HS-27A (cell line): ENCODE data around the gene SAMD5.
"Not testable (repeated sequence)": the region's sequence is repeated elsewhere in the genome, so short reads cannot be mapped to it uniquely, and the experiment has no call there.

Experiments
- DNase-seq: peaks from one replicate; pipeline ENCODE4 v3.0.0-alpha.2; 2012; ENCODE audit warnings: low read depth, missing footprints

SAMD5 gene

DNA sequence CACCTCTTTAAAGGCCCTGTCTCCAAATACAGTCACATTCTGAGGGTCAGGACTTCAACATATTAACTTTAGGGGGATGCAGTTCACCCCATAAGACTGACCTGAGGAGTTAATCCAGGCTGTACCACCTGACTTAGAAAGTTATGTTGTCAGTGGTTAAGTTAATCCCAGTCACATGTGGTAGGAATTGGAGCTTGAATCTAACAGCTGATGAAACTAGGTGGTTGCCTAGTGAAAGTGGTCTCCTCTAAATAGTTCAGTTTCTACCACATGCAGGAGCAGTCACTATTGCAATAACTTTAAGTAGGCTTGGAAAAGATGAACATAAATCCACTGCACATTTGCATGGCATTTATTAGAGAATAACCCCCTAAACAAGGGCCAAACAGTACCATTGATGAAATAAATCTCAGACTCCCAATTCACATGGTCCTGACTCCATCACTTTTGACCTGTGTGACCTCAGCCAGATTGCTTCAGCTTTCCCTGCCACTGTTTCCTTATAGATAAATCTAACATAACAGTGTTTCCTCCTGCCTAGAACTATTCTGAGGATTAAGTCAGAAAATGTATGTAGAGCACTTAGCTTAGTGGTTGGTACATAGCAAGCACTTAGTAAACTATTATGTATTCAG, 20.1 kb downstream of the SAMD5 start:
- no peak for DNase-seq

DNA sequence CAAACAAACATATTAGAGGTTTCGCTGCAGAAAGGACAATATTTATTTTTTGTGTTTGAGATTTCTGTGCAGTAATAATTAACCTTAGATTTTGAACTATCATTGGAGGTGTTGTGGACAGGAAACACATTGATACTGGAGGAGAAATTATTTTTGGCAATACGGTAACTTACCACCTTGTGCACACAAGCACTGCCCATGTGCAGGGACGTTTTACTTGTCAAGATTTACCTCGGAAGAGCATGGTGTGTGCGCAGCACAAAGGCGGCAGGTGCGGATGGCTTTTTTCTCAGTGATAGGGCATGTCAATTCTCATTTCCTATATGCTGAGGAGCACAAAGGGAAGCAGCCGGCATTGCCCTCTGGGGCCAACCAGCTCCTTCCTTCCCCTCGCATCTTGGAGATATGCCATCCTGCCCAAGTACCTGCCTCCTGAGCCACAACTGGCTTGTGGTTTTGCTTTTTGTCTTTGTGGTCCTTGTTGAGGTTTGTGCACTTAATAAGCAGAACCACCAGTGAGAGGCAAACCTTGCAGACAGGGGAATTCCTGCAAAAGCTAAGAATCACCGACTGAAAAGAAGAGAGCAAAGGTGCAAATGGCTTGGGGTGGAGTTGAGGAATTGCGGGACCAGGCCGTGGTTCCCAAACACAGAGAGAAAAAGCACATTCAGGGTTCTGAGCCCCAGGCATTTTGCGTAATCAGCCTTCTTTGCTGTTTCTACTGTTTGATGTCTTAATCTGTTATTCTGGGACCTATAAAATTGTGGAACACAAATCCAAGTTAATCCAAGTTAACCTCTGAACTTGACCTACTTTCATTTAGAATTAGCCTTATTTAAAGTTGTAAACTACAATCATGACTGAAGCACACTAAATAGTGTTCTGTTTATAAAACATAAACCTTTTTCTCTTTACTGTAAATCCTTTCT, 21.9 kb downstream of the SAMD5 start:
- no peak for DNase-seq

DNA sequence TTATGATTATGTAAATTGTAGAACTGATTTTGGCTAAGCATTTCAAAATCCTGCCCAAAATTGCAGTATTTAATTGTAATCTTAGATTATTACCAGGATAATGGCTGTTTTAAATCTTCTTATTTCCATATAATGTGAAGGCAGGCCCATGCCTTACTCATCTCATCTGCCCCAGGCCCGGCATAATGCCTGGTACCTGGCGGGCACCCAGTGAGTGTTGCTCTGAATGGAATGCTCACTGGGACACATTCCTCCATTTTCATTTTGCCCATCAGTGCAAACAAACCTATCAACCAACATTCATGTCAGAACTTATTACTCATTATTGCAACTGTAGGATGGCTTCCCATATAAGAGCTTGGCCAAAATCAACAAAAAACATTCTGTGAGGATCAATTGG, 22.8 kb downstream of the SAMD5 start:
- no peak for DNase-seq

DNA sequence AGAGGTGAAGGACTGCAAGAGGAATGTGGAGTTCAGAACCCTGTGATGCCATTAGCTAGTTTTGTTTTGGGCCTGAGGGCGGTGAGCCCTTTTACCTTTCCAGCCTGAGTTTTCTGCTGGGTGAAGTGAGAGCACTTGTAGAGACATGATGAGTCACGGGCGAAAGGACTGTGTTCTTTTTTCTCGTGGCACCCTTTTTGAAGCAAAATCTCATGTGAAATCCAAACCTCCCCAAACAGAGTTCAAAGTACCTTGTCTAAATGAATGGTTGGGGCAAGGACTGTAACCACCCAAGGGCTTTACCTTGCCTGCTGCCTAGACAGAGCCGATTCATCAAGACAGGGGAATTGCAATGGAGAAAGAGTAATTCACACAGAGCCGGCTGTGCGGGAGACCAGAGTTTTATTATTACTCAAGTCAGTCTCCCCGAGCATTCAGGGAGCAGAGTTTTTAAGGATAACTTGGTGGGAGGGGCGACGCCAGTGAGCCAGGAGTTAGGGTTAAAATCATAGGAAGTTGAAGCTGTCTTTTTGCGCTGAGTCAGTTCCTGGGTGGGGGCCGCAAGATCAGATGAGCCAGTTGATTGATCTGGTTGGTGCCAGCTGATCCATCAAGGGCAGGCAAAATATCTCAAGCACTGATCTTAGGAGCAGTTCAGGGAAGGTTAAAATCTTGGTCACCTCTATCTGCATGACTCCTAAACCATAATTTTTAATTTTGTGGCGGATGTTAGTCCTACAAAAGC, 25.8 kb downstream of the SAMD5 start:
- no peak for DNase-seq

DNA sequence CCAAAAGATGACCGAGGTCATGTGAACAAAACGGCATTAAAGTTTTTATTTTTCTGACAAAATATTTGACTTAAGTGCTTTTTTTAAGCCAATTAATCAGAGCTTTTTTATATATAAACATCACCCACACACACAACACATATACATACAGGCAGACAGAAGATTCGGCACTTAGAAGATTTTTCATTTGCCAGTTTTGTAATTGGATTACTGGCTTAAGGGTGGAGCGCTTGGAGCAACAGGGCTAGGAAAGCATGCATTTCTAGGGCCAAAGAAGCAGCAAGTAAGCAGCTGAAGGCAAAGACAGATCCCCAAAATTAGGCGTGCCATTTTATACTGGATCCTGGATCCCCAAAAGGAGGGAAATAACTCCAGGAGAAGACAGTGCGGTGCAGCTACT, 30.3 kb downstream of the SAMD5 start:
- DNase-seq, result no peak

DNA sequence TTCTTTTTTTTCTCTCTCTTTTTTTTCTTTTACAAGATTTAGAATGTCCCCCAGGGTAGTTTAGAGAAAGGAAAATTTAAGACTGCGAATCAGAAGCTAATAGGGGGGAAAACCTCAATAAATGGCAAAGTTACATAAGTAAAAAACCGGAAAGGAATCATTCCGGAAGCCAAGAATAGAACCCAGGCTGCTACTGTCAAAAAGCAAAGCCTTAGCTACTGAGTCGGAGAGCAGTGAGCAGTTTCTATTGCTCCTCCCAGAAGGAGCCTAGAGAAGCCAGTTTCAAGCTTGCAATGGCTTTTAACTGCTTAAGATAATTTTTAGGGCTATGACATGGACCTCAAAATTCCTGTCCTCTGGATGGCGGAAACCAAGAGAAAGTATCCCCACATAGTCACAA, 31.6 kb downstream of the SAMD5 start:
- DNase-seq, result no peak

DNA sequence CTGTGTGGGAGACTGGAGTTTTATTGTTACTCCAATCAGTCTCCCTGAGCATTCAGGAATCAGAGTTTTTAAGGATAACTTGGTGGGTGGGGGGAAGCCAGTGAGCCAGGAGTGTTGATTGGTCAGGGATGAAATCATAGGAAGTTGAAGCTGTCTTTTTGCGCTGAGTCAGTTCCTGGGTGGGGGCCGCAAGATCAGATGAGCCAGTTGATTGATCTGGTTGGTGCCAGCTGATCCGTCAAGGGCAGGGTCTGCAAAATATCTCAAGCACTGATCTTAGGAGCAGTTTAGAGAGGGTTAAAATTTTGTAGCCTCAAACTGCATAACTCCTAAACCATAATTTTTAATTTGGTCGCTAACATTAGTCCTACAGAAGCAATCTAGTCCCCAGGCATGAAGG, 33.9 kb downstream of the SAMD5 start:
- DNase-seq, result not testable (repeated sequence)

DNA sequence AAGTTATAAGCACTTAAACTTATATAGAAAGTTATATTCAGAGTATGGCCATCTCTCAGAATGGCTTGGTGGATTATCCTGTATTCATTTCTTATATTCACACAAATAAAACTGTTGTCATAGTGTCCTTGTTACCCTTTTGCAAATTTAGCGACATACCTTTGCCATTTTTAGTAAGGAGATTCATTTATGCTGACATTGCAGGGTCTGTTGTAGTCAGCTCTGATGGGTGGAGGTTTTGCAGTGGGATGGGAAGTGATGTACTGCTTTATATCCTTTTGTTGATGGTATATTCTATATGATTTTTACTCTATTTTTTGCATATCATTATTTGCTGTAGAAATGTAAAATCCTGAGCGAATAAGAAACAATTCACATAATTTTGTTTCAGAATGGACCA, 35.9 kb downstream of the SAMD5 start:
- no peak for DNase-seq

DNA sequence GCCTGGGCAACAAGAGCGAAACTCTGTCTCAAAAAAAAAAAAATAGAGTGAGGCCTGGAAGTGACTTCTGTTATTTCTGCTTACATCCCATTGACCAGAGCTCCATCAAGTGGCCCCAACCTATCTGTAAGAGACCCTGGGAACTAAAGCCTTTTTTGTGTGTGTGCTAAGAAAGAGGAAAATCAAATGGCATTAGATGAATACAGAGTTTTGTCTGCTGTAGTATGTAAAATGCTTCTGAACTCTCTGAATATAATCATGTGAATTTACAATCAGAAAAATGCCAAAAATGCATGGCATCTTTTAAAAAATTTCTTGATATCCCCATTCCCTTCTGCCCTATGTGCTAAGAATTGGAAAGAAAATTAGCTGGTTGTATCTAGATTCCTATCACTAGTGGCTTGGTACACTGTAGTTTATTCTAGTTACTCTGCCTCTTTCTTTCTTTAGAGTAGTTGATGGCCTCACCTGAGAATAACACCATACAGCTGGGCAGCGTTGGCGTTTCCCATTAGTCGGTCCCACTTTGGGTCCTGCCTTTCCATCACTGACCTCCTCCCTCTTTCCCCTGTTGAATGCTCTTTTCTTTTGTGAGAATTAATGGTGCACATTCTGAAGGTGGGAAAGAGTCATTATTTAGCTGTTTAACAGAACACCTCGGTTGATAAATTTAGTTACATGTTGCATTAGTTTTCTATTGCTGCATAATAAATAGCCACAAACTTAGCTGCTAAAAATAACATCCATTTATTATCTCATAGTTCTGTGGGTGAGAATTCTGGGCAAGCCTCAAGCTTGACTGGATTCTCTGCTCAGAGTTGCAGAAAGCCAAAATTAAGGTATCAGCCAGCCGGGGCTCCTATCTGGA, 38.2 kb downstream of the SAMD5 start:
- peak; percentile 23 for DNase-seq

DNA sequence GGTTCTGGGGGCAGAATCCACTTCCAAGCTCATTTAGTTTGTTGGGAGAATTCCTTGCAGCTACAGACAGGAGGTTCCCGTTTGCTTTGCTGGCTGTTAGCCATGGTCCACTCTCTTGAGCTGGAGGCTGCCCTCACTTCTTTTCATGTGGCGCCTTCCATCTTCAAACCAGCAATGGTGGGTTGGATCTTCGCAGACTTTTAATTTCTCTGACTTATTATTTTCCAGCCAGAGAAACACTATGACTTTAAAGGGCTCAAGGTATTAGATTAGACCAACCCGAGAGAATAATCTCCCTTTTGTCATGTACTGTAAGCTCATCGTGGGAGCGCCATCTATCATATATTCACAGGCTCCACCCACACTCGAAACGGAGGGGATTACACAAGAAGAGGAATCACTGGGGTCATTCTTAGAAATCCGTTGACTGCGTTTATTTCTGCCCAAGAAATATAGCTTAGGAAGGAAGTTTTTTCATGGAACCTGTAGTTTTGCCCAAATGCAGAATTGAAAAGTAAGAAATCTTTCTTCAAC, 38.9 kb downstream of the SAMD5 start:
- DNase-seq, result no peak

DNA sequence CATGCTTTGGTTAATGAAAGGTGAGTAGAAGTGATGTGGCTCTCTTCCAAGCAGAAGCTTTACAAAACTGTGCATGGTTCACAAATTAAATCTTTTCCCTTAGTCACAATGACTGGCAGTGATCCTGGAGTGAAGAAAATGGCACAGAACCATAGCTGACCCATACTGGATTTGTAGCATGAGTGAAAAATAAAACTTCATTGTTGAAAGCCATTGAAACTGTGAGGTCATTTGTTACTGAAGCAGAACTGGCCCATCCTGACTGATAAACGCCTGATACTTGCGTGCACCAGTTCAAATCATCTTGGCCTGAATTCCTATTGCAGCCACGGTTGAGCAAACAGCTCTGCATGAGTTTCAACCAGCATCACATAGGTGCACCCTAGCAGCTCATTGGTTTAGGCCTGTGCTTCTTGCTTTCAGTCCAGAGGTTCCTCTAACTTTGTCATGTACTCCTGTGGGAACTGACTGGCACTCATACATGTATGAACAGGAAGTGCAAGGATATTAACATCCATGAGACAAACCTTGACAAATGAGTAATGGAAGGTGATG, 40.5 kb downstream of the SAMD5 start:
- no peak for DNase-seq

DNA sequence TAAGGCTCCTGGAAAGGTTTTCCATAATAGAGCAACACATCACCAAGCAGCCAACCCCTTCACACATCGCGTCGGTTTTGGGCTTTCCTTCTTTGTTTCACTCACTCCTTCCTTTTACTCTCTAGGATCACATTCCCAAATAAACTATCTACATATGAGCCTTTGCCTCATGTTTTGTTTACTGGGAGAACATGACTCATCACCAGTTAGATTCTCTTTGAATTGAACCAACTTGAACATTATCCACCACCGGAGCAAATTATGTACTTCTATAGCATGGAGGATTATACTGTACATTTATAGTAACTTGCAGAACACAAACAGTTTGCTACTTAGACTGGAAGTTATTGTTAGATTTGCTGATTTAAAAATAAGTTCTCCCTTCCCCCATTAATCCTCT, 41.0 kb downstream of the SAMD5 start:
- no peak for DNase-seq

DNA sequence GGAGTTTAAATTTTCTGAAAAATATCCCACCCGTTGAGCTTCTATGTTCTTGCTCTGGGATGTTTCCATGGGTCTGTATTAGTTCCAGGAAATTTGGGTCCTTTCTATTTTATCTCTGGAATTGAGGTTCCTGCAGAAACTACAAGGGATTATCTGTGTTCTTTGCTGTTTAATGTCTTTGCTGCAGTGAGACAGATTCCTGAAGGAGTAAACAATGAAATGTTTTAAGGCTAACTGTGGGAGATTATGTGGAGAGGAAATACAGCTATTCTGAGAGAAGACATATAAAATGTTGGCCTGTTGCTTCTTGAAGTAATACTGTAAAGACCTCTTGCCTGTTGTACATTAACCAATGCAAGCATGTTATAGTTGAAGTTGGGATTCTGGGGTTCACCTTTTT, 43.5 kb downstream of the SAMD5 start:
- no peak for DNase-seq

DNA sequence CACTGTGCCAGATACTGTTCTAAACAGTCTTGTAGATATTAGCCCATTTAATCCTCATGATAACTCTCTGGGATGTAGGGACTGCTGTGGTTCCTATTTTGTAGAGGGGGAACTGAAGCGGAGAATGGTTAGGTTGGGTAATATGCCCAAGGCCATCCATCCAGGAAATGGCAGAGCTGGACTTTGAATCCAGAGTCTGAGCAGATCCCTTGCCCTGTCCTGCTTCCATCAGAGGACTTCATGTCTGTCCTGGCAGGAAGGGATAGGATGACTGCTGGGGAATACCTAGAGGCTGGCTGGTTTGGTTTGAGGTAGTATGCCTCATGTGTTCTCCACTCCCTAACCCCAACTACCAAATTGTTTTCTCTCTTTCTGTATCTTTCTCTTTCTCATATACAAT, 44.6 kb downstream of the SAMD5 start:
- no peak for DNase-seq

DNA sequence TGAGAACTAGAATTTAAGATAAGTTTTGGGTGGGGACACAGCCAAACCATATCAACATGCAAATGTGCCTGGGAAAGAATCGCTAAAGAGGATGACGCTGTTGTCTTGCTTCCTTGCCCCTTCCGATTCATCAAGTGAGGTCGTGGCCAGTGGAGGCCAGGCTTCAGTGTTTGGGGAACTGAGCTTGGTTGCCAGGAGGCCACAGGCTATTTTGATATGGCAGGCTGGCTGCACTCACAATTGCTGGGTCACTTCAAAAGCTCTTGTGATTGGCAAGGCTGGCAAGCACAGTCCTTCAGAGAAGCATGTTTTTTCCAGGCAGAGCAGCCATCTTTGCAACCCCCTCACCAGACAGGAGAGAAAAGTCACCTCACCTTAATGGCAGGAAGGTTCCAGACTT, 45.8 kb downstream of the SAMD5 start:
- DNase-seq, result no peak

DNA sequence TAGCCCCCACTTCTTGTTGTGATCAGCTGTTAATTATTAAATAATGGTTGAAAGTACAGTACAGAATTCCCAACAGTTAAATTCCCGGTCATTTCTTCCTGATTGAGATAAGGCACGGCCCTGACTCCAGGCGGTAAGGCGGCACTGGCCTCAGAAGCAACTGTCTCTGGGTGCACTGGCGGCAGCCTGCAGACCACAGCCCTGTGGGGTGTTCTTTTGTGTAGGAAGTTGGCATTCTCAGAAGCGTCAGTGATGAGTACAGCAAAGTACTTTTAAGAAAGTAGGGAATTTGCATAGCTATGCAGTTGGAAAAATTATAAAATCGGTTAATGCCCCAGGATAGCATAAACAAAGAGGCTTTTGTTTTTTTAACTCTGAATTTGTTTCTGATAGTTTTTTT, 50.5 kb downstream of the SAMD5 start:
- DNase-seq, result no peak

DNA sequence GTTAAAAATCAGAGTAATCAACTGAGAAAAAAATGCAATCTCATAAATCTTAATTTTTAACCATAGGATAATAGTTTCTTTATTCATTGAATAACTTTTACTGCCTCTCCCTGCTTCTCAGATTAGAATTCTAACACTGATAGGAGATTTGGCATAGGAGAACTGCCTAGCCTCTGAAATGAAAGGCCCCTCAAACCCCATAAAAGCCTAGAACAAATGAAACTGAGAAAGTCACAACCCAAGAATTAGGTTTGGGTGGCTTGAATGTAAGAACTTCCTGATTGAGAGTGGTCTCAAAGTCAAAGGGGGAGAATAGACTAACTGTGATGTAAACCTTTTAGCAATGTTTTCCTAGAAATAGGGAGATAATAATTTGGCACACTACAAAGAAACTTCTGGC, 52.2 kb downstream of the SAMD5 start:
- DNase-seq, result no peak

DNA sequence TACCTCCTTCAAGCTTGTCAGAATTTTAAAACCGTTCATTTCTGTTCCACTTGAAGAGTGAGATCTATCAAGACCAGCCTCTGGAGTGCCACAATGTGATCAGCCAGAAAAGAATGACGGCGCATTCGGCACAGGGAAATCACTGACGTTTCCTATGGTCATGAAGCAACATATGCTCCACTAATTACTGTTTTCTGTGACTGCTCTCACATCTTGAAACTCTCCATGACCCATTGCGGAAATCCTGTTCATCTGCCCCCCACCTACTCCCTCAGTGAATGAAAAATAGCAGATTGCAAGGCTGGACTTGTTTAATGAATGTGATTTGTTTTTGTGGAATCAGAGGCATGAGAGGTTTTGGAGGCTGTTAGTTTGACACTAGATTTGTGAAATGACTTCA, 53.2 kb downstream of the SAMD5 start:
- no peak for DNase-seq

DNA sequence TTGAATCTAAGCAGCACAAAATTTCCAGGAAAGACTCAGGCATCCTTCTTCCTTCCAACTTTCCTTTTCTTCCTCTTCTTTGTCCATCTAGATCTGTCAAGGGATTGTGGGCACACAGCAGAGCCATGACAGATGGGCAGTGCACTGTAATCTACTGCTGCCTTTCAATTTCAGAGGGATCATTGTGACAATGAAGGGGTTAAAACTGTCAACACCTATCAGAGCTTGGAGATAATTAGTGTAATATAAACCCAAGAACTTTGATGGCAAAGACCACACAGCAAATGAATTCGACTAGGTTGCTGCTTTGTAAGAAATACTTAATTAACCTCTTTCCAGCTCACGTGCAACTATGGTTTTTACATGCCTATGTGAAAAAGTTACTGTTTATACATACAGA, 55.0 kb downstream of the SAMD5 start:
- DNase-seq, result no peak

DNA sequence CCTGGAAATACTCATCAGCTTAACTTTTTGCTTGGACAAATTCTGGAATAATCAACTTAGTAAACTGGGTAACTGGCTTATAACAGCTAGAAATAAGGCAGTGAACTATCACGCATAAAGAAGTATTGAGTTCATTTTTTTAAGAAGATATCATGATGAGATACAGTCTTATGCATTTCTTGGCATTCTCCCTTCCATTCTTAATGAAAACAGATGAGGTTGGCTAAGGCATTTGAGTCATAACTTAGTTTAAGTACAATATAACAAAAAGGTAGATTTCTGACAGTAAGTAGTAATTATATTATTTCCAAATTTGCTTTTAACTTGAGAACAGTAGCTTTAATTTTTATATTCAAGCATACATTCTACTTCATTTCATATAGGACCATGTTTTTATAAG, 56.1 kb downstream of the SAMD5 start:
- no peak for DNase-seq

DNA sequence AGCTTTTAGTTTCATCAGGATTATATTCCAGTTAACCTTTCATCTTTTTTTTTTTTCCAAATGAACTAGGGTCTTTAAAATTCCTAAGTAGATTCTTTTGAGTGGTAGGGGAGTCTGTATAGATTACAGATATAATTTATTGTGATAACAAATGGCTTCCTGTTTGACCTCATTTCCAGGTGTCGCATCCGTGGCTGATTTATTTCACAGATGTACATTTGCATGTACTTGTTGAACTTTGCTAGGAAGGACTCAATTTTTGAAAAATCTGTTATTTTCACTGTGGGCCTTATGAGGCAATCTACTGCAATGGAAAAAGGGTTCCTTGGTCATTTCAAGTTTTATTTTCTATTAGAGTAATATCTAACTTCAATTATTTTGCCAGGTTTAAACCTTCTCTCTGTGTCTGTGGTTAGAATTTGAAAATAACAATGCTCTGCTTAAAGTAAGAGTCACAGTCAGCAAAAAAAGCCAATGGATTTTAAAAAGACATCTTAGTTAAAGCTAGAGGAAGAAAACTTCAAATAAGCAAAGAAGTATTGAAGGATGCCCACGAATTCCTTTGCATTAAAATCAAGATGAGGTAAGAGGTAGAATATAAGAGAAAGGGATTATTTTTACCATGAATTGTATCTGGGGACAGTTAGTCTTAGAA, 57.9 kb downstream of the SAMD5 start:
- no peak for DNase-seq
